SU-DHL-6 (cell line): Measurements from ENCODE around the gene TBC1D8B.

Experiments used
- H2AFZ ChIP-seq: fragments of 200-600 bp; sonication (generic); 2 replicates; pipeline ENCODE4 v1.6.1; 2014; ENCODE audit warnings: low read depth, mild to moderate bottlenecking, moderate library complexity, mixed read lengths, antibody characterized with exemption, low read length; ENCODE audit not compliant: severe bottlenecking
- H3F3A ChIP-seq: fragments of 200-600 bp; shearing (Covaris generic); 2 replicates; pipeline ENCODE4 v1.6.0; 2016; ENCODE audit warnings: antibody characterized with exemption, mild to moderate bottlenecking; ENCODE audit not compliant: insufficient read depth
- H3K27ac ChIP-seq: fragments of 200-600 bp; sonication (generic); 2 replicates; pipeline ENCODE4 v1.5.1; 2016; ENCODE audit warnings: low read depth, mild to moderate bottlenecking, low read length, moderate library complexity, mixed read lengths
- H3K27me3 ChIP-seq: fragments of 200-600 bp; sonication (generic), shearing (Covaris generic); 2 replicates; pipeline ENCODE4 v1.6.0; 2014; ENCODE audit warnings: mild to moderate bottlenecking, low read length
- H3K36me3 ChIP-seq: fragments of 200-600 bp; sonication (generic); 2 replicates; pipeline ENCODE4 v1.6.1; 2014; ENCODE audit warnings: mild to moderate bottlenecking, low read length, mixed read lengths
- H3K4me2 ChIP-seq: fragments of 300-600, 200-600 bp; shearing (Covaris generic), sonication (generic); 2 replicates; pipeline ENCODE4 v1.6.0; 2014; ENCODE audit warnings: low read length, low read depth, mild to moderate bottlenecking; ENCODE audit not compliant: poor library complexity, severe bottlenecking
- H3K4me3 ChIP-seq: fragments of 200-600 bp; sonication (generic); 2 replicates; pipeline ENCODE4 v1.5.1; 2014; ENCODE audit warnings: antibody characterized with exemption, low read length, mild to moderate bottlenecking, mixed read lengths; ENCODE audit not compliant: insufficient read depth, poor library complexity, severe bottlenecking
- H3K79me2 ChIP-seq: fragments of 200-600 bp; sonication (generic); 2 replicates; pipeline ENCODE4 v1.6.1; 2014; ENCODE audit warnings: mild to moderate bottlenecking, low read length, moderate library complexity; ENCODE audit not compliant: insufficient read depth
- H3K9ac ChIP-seq: fragments of 200-600 bp; sonication (generic); 2 replicates; pipeline ENCODE4 v1.7.0; 2014; ENCODE audit warnings: mild to moderate bottlenecking, low read length
- H3K9me2 ChIP-seq: fragments of 200-600 bp; sonication (generic); replicated peaks from 2 replicates; pipeline ENCODE4 v1.6.1; 2014; ENCODE audit warnings: low read length; ENCODE audit not compliant: insufficient read depth
- H3K9me3 ChIP-seq: fragments of 200-600 bp; sonication (generic); 2 replicates; pipeline ENCODE4 v1.6.1; 2014; ENCODE audit warnings: low read length, mixed read lengths; ENCODE audit not compliant: insufficient read depth
- H4K20me1 ChIP-seq: fragments of 200-600 bp; sonication (generic); 2 replicates; pipeline ENCODE4 v1.6.1; 2014; ENCODE audit warnings: low read depth, mild to moderate bottlenecking, antibody characterized with exemption, low read length, moderate library complexity, mixed read lengths
- CTCF ChIP-seq: fragments of 200-600 bp; sonication (generic); IDR thresholded peaks from one replicate; pipeline ENCODE4 v1.5.1; 2017; ENCODE audit warnings: antibody characterized with exemption, mild to moderate bottlenecking, low read length, moderate library complexity; ENCODE audit not compliant: insufficient read depth, poor library complexity, severe bottlenecking
- EZH2phosphoT487 ChIP-seq: fragments of 200-600 bp; sonication (generic), shearing (Covaris generic); conservative IDR thresholded peaks from 2 replicates; pipeline ENCODE4 v1.6.1; 2018; ENCODE audit warnings: mild to moderate bottlenecking, antibody characterized with exemption, low read length, moderate library complexity, mixed read lengths

Gene TBC1D8B

GRCh38 chrX:106917830-106918500, 115.5 kb downstream of the TBC1D8B start:
- no peaks in the 10 kb centered on the region for H3K36me3 ChIP-seq
- H3K9me3 ChIP-seq = no peaks in the 10 kb centered on the region
- H3K79me2 ChIP-seq = no peaks in the 10 kb centered on the region
- no peaks in the 10 kb centered on the region for H4K20me1 ChIP-seq
- H2AFZ ChIP-seq = no peak overlapping the region
- H3K9ac ChIP-seq = no peak overlapping the region
- no peak overlapping the region for H3K4me2 ChIP-seq
- no peak overlapping the region for H3K4me3 ChIP-seq
- no peaks in the 10 kb centered on the region for H3K27me3 ChIP-seq
- no peaks in the 10 kb centered on the region for H3K9me2 ChIP-seq
- no peaks in the 10 kb centered on the region for H3F3A ChIP-seq
- TF ChIP-seq EZH2phosphoT487 = no peak
- no peak for TF ChIP-seq CTCF
- no peak overlapping the region for H3K27ac ChIP-seq

- no peaks in the 10 kb centered on the region for H3K9me2 ChIP-seq
- TF ChIP-seq CTCF (no peak), EZH2phosphoT487 (no peak)
- H3K79me2 ChIP-seq = no peaks in the 10 kb centered on the region
- no peak within 1 kb of the TSS for H3K4me3 ChIP-seq
- no peak within 1 kb of the TSS for H3K4me2 ChIP-seq
- no peaks in the 10 kb centered on the region for H4K20me1 ChIP-seq
- no peak within 1 kb of the TSS for H2AFZ ChIP-seq
- no peaks in the 10 kb centered on the region for H3K36me3 ChIP-seq
- H3K9ac ChIP-seq = no peak within 1 kb of the TSS
- H3K9me3 ChIP-seq = no peaks in the 10 kb centered on the region
- H3F3A ChIP-seq = no peaks in the 10 kb centered on the region
- no peaks in the 10 kb centered on the region for H3K27me3 ChIP-seq
- H3K27ac ChIP-seq = no peak within 1 kb of the TSS
Measured at GRCh38 chrX:106919932-106920452, 117.5 kb downstream of the TBC1D8B start, which contains the start of gene CLDN2. CLDN2 (plus strand) TSS chrX:106920402; CDS start chrX:106928229, 7,827 bp downstream.

GRCh38 chrX:106921637-106922036, 119.2 kb downstream of the TBC1D8B start:
- TF ChIP-seq CTCF (no peak), EZH2phosphoT487 (no peak)

More at GRCh38 chrX:106921637-106922036, 119.2 kb downstream of the TBC1D8B start:
- H3F3A ChIP-seq = no peaks in the 10 kb centered on the region
- no peak overlapping the region for H3K4me2 ChIP-seq
- H4K20me1 ChIP-seq = no peaks in the 10 kb centered on the region
- no peaks in the 10 kb centered on the region for H3K9me3 ChIP-seq
- no peaks in the 10 kb centered on the region for H3K79me2 ChIP-seq
- no peak overlapping the region for H3K9ac ChIP-seq
- no peaks in the 10 kb centered on the region for H3K9me2 ChIP-seq
- no peaks in the 10 kb centered on the region for H3K36me3 ChIP-seq
- H3K4me3 ChIP-seq = no peak overlapping the region
- no peaks in the 10 kb centered on the region for H3K27me3 ChIP-seq
- no peak overlapping the region for H2AFZ ChIP-seq
- no peak overlapping the region for H3K27ac ChIP-seq
